Measurements from ENCODE around the gene STK38L.

STK38L gene

DNA sequence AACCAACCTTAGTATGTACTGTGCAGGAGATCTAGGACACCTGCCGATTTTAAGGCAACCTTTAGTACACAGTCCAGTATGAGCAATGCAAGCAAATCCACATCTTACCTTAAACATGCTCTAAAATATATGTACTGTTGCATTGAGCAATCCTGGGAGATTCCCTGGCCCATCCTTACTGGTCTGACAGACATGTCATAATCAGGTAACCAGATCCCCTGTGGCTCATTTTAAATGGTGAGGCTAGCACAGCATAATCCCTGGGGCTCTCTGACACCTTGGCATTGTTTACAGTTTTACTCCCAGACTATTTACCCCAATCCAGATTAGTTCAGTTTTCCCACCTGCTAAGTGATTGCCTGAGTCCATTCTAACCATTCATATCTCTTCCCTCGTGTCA lies 103.7 kb downstream of the STK38L start:
- no peak for DNase-seq (ENCODE audit: low read depth)

DNA sequence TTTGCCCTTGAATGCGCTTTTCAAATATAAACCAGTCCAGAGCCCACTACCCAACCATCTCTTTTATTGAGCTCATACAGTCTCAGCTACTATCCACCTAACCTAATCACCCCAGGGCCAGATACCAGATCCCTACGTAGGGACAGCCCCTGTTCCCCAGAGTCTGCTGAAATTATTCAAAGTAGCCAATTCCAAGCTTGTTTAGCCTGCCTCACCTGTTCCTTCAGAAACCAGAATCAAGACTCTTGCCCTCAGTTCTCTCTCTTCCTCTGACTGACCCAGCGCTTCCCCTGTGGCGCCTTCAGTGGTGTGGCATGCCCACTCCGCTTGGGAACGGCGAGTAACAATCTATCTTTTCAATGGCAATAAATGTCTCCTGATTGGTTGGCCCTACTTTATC lies 107.4 kb downstream of the STK38L start:
- no peak for DNase-seq (ENCODE audit: low read depth)

DNA sequence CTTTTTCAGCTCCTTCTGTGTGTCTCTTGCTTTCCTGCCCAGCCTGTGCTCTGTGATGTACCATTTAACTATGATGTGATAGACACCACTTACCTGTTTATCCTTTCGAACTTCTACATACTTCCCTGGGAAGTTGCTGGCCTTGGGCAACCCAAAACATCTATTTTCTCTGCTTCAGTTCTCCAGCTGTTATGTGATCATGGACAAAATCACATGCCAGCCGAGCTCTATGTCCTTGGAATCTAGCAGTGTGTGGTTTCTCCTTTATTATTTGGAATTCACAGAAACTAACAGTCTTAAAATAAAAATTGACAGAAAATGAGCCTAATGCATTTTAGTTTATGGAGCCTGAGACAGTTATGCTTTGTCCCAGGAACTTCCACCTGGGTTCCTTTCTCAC lies 111.4 kb downstream of the STK38L start:
- no peak for DNase-seq (ENCODE audit: low read depth)

- no peak for DNase-seq (ENCODE audit: low read depth)
These were observed 111.9 kb downstream of the STK38L start for GRCh38 chr12:27355979-27356378.

DNA sequence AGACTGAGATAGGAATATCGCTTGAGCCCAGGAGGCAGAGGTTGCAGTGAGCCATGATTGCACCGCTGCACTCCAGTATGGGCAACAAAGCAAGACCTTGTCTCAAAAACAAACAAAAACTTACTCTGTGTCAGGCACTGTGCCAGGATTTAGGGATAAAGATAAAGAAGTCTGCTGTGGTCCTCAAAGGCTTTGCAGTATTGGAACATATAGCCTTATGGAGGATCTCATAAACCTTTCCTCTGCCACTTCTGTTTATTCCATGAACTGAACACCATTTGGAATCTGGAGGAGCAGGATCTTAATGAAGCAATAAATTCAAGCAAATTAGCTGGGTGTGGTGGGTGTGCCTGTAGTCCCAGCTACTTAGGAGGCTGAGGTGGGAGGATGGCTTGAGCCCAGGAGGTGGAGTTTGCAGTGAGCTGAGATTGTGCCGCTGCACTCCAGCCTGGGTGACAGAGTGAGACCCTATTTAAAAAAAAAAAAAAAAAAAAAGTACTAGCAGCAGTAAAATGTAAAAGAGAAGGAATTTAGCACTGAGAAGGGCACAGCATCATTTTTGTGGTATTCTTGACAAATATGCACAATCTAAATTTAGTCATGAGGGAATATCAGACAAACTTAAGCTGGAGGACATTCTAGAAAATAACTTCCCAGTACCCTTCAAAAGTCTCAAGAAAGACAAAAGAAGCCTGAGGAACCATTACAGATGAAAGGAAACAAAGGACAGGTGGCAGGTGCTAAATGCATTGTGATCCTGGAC lies 115.7 kb downstream of the STK38L start:
- DNase-seq (ENCODE audit: low read depth), result no peak

- DNase-seq (ENCODE audit: low read depth), result no peak
These were observed 117.3 kb downstream of the STK38L start for GRCh38 chr12:27361372-27361771.

GRCh38 chr12:27366621-27367020 lies 122.5 kb downstream of the STK38L start:
- DNase-seq (ENCODE audit: low read depth), result peak; percentile 64

- DNase-seq (ENCODE audit: low read depth), result peak; percentile 49
These were observed 123.0 kb downstream of the STK38L start for GRCh38 chr12:27367078-27367477.

Measured in ELR (cell line).